ENCODE measurements around the gene PLXNA2. TPM values are rescaled to one million over a fixed set of nuclear protein-coding genes. Genes with fewer than 3 reads are reported as not detected.
A peak's percentile ranks its signal among the peaks of the same experiment; 100 is the strongest.

Gene PLXNA2
- total and polyA plus RNA-seq, 2 of the 8 experiments (the other 6 are each of a cell fraction or from before 2014, with no cell fraction given): 0.33 to 1.5 TPM

DNA sequence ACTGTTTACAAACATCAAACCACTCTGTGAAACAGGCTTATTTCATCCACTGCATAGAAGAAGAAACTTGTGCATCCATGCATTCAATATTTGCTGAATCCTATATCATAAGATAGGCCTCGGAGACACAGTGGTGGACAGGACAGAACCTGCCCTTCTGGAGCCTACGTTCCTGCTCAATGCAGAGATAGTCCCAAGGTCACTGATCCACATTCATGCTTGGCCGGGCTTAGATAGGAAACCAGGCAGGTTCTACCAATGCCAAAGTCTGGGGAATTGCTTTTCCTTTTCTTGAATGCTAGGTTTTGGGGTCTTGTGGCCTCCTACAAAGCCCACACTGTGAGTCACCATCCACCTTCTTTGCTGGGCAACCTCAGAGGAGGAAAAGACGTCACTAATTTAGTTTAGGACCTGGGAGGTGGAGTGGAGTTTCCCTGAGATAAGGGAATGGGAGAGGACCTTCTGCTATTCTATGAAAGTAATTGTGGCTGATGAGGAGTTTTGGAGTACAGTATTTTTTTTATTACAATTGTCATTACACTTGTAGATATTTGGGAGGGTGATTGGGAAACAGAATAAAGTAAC is 233.6 kb downstream of the PLXNA2 start:
- H3K9me3 ChIP-seq (ENCODE audit: insufficient read depth in 2 of 2, low read depth in 1 of 2, low read length in 1 of 2): no peaks in the 10 kb centered on the region
- H3K79me2 ChIP-seq (ENCODE audit: control insufficient read depth in 1 of 2, insufficient read depth in 2 of 2, low read length in 2 of 2): no peaks in the 10 kb centered on the region
- H3K36me3 ChIP-seq (ENCODE audit: control insufficient read depth in 2 of 4, insufficient read depth in 4 of 4, low read length in 3 of 4): no peaks in the 10 kb centered on the region
- FAIRE-seq (no peak), DNase-seq (ENCODE audit: low read depth in 1 of 2, low spot score in 2 of 2) (no peak)
- H3K9ac ChIP-seq (replicated peaks in 1 of 4; ENCODE audit: extremely low read depth in 1 of 4, low read depth in 3 of 4, low read length in 3 of 4): no peak overlapping the region
- 92% methylated on average over 4 of the region's 4 CpGs; no CpG with 5 or more reads in 1 of the 2 experiments for WGBS, 2 experiments (ENCODE audit: extremely low coverage in 1 of 2, insufficient coverage in 1 of 2, insufficient read length in 1 of 2, insufficient replicate concordance in 2 of 2, low coverage in 1 of 2, low lambda C conversion rate in 2 of 2, missing lambda C conversion rate in 1 of 2)
- ChIA-PET POLR2A (ENCODE audit: partially characterized antibody) (no interaction called here), CTCF (ENCODE audit: partially characterized antibody) (interaction anchor here (3.2 kb wide), 1 partner anchor 8 kb away, joined by 10 read pairs; no protein-coding TSS in a partner anchor)
- H3K79me1 ChIP-seq (ENCODE audit: low read depth, low read length): no peaks in the 10 kb centered on the region
- H4K8ac ChIP-seq (ENCODE audit: extremely low read depth, insufficient read depth, low read length): peak overlapping the region; percentile 11; the same call in 1 of the 2 replicates
- H2AK5ac ChIP-seq (ENCODE audit: low read depth, low read length): no peak overlapping the region
- H2AFZ ChIP-seq (ENCODE audit: low read length): no peak overlapping the region
- no peak overlapping the region for H3K4ac ChIP-seq (replicated peaks; ENCODE audit: insufficient read length, low read depth, low read length)
- H2BK20ac ChIP-seq (ENCODE audit: low read length): no peak overlapping the region
- H2BK5ac ChIP-seq (ENCODE audit: low read depth, low read length): no peak overlapping the region
- no peak overlapping the region for H2BK15ac ChIP-seq (ENCODE audit: low read length)
- H3K4me3 ChIP-seq (ENCODE audit: extremely low read depth in 1 of 4, insufficient read depth in 2 of 4, low read depth in 3 of 4, low read length in 4 of 4): no peak overlapping the region
- H3K4me1 ChIP-seq (replicated peaks in 1 of 4; ENCODE audit: control insufficient read depth in 3 of 4, insufficient read depth in 4 of 4, low read length in 3 of 4): no peaks in the 10 kb centered on the region
- H2BK120ac ChIP-seq (replicated peaks; ENCODE audit: low read depth, low read length): no peak overlapping the region
- H3K14ac ChIP-seq (ENCODE audit: insufficient read length): no peak overlapping the region
- H4K91ac ChIP-seq (replicated peaks; ENCODE audit: insufficient read length, low read length): no peak overlapping the region
- no peaks in the 10 kb centered on the region for H4K20me1 ChIP-seq (replicated peaks in 1 of 2; ENCODE audit: control insufficient read depth in 1 of 2, insufficient read depth in 2 of 2, low read length in 2 of 2)
- H3K23me2 ChIP-seq (ENCODE audit: low read depth, low read length): no peaks in the 10 kb centered on the region
- H3K4me2 ChIP-seq (ENCODE audit: insufficient read depth in 1 of 2, low read depth in 2 of 2, low read length in 2 of 2): no peak overlapping the region
- H3K27me3 ChIP-seq (replicated peaks in 1 of 4; ENCODE audit: control insufficient read depth in 3 of 4, extremely low read depth in 1 of 4, insufficient read depth in 3 of 4, low read length in 3 of 4): no peaks in the 10 kb centered on the region
- H3K27ac ChIP-seq (ENCODE audit: low read depth, low read length): no peak overlapping the region
- H3K23ac ChIP-seq (ENCODE audit: insufficient read length): no peak overlapping the region
- no peak overlapping the region for H2BK12ac ChIP-seq (ENCODE audit: low read depth, low read length)
- H3K18ac ChIP-seq (ENCODE audit: extremely low read depth, low read length): no peak overlapping the region
- H3K56ac ChIP-seq (replicated peaks; ENCODE audit: insufficient read length, low read depth, low read length): no peak overlapping the region
- H4K5ac ChIP-seq (ENCODE audit: insufficient read length, low read depth, low read length): no peak overlapping the region
- no peak for TF ChIP-seq HDAC6 (IDR thresholded peaks at IDR 0.05; ENCODE audit: low read depth, low read length)
